H1 (cell line): ENCODE measurements around the gene ABHD4. TPM values are rescaled to one million over a fixed set of nuclear protein-coding genes. Genes with fewer than 3 reads are reported as not detected.

Source experiments
- CTCF ChIA-PET: fragments of 300-600 bp; sonication (Branson Sonifier 250); formaldehyde crosslinking; loops from one replicate; lab custom pipeline; 2021; ENCODE audit not compliant: partially characterized antibody; lab: Charles Lee
- POLR2A ChIA-PET: fragments of 300-600 bp; sonication (Branson Sonifier 250); formaldehyde crosslinking; loops from one replicate; lab custom pipeline; 2021; ENCODE audit warnings: inconsistent platforms; ENCODE audit not compliant: partially characterized antibody; lab: Charles Lee
- DNase-seq, 2 experiments: peaks; one replicate each; pipeline versions ENCODE4 v3.0.0 to v3.0.0-alpha.2; 2010 to 2022; ENCODE audit warnings: low spot score in 2 of 2, low read depth in 1 of 2, mixed read lengths in 1 of 2
- FAIRE-seq: peaks from 2 replicates; lab custom pipeline; 2011; peaks lifted over from hg19 to GRCh38; lab: Jason Lieb, UNC
- H2AFZ ChIP-seq: 2 replicates; pipeline ENCODE4 v1.8.1; 2012; ENCODE audit warnings: low read length, inconsistent platforms
- H2AK5ac ChIP-seq: 2 replicates; pipeline ENCODE4 v1.6.1; 2013; ENCODE audit warnings: low read depth, low read length
- H2BK120ac ChIP-seq: replicated peaks from 2 replicates; pipeline ENCODE3; 2013; ENCODE audit warnings: low read depth, low read length, inconsistent platforms
- H2BK12ac ChIP-seq: 2 replicates; pipeline ENCODE4 v1.6.1; 2013; ENCODE audit warnings: low read depth, low read length
- H2BK15ac ChIP-seq: 2 replicates; pipeline ENCODE4 v1.6.1; 2013; ENCODE audit warnings: low read length
- H2BK20ac ChIP-seq: 2 replicates; pipeline ENCODE4 v1.6.1; 2013; ENCODE audit warnings: low read length
- H2BK5ac ChIP-seq: 2 replicates; pipeline ENCODE4 v1.6.1; 2013; ENCODE audit warnings: low read depth, low read length
- H3K14ac ChIP-seq: 2 replicates; pipeline ENCODE4 v1.6.1; 2013; ENCODE audit warnings: inconsistent platforms; ENCODE audit not compliant: insufficient read length
- H3K18ac ChIP-seq: 2 replicates; pipeline ENCODE4 v1.6.1; 2013; ENCODE audit warnings: low read length; ENCODE audit errors: extremely low read depth
- H3K23ac ChIP-seq: 2 replicates; pipeline ENCODE4 v1.6.1; 2013; ENCODE audit warnings: inconsistent platforms; ENCODE audit not compliant: insufficient read length
- H3K23me2 ChIP-seq: 2 replicates; pipeline ENCODE4 v1.6.1; 2013; ENCODE audit warnings: low read depth, low read length
- H3K27ac ChIP-seq: 2 replicates; pipeline ENCODE4 v1.6.1; 2011; ENCODE audit warnings: low read depth, low read length, inconsistent platforms
- H3K27me3 ChIP-seq, 4 experiments: replicated peaks in 1 of 4; 1 replicate in 1 of 4; 2 replicates in 3 of 4; pipeline versions ENCODE4 v1.6.1 to v1.8.1; 2011 to 2013; ENCODE audit warnings: low read length in 3 of 4, mild to moderate bottlenecking in 3 of 4, inconsistent platforms in 2 of 4, mixed read lengths in 2 of 4, moderate library complexity in 1 of 4; ENCODE audit not compliant: control insufficient read depth in 3 of 4, insufficient read depth in 3 of 4; ENCODE audit errors: extremely low read depth in 1 of 4
- H3K36me3 ChIP-seq, 4 experiments: 2 replicates each; pipeline versions ENCODE4 v1.6.1 to v1.8.1; 2011 to 2013; ENCODE audit warnings: mild to moderate bottlenecking in 4 of 4, low read length in 3 of 4, moderate library complexity in 2 of 4, control low read depth in 1 of 4, inconsistent platforms in 1 of 4; ENCODE audit not compliant: insufficient read depth in 4 of 4, control insufficient read depth in 2 of 4
- H3K4ac ChIP-seq: replicated peaks from 2 replicates; pipeline ENCODE3; 2013; ENCODE audit warnings: low read length, low read depth, mixed read lengths, inconsistent platforms; ENCODE audit not compliant: insufficient read length
- H3K4me1 ChIP-seq, 4 experiments: replicated peaks in 1 of 4; 1 replicate in 1 of 4; 2 replicates in 3 of 4; pipeline versions ENCODE4 v1.6.1 to v1.8.1; 2011 to 2013; ENCODE audit warnings: low read length in 3 of 4, inconsistent platforms in 2 of 4, mixed read lengths in 1 of 4; ENCODE audit not compliant: insufficient read depth in 4 of 4, control insufficient read depth in 3 of 4
- H3K4me2 ChIP-seq, 2 experiments: 2 replicates each; pipeline versions ENCODE4 v1.6.1 to v1.8.1; 2011 to 2013; ENCODE audit warnings: low read depth in 2 of 2, low read length in 2 of 2, control low read depth in 1 of 2, inconsistent platforms in 1 of 2, mild to moderate bottlenecking in 1 of 2; ENCODE audit not compliant: insufficient read depth in 1 of 2
- H3K4me3 ChIP-seq, 4 experiments: fragments of 200-600, 300-600 bp in 1 of 4; sonication (generic), shearing (Covaris generic), sonication (Bioruptor Twin) in 1 of 4; 2 replicates each; pipeline versions ENCODE4 v1.5.1 to v1.8.1; 2011 to 2016; ENCODE audit warnings: low read length in 4 of 4, low read depth in 3 of 4, control low read depth in 2 of 4, inconsistent platforms in 2 of 4, mild to moderate bottlenecking in 2 of 4, mixed read lengths in 1 of 4, moderate library complexity in 1 of 4; ENCODE audit not compliant: insufficient read depth in 2 of 4; ENCODE audit errors: extremely low read depth in 1 of 4
- H3K56ac ChIP-seq: replicated peaks from 2 replicates; pipeline ENCODE3; 2013; ENCODE audit warnings: low read depth, mild to moderate bottlenecking, mixed read lengths, low read length, inconsistent platforms; ENCODE audit not compliant: insufficient read length
- H3K79me1 ChIP-seq: 2 replicates; pipeline ENCODE4 v1.6.1; 2013; ENCODE audit warnings: low read depth, low read length, control low read depth
- H3K79me2 ChIP-seq, 2 experiments: 2 replicates each; pipeline versions ENCODE4 v1.6.1 to v1.8.1; 2012 to 2013; ENCODE audit warnings: low read length in 2 of 2, mild to moderate bottlenecking in 2 of 2, inconsistent platforms in 1 of 2; ENCODE audit not compliant: insufficient read depth in 2 of 2, control insufficient read depth in 1 of 2
- H3K9ac ChIP-seq, 4 experiments: replicated peaks in 1 of 4; 1 replicate in 1 of 4; 2 replicates in 3 of 4; pipeline versions ENCODE4 v1.6.1 to v1.8.1; 2011 to 2013; ENCODE audit warnings: low read depth in 3 of 4, low read length in 3 of 4, control low read depth in 2 of 4, mild to moderate bottlenecking in 2 of 4, moderate library complexity in 2 of 4, inconsistent platforms in 1 of 4; ENCODE audit errors: extremely low read depth in 1 of 4
- H3K9me3 ChIP-seq, 2 experiments: 2 replicates each; pipeline versions ENCODE4 v1.6.1 to v1.8.1; 2012 to 2013; ENCODE audit warnings: mild to moderate bottlenecking in 2 of 2, moderate library complexity in 2 of 2, control low read depth in 1 of 2, inconsistent platforms in 1 of 2, low read depth in 1 of 2, low read length in 1 of 2, mixed read lengths in 1 of 2; ENCODE audit not compliant: insufficient read depth in 2 of 2
- H4K20me1 ChIP-seq, 2 experiments: replicated peaks in 1 of 2; 2 replicates each; pipeline versions ENCODE3 to v1.8.1; 2011 to 2013; ENCODE audit warnings: inconsistent platforms in 2 of 2, low read length in 2 of 2, mild to moderate bottlenecking in 1 of 2; ENCODE audit not compliant: insufficient read depth in 2 of 2, control insufficient read depth in 1 of 2
- H4K5ac ChIP-seq: 2 replicates; pipeline ENCODE4 v1.6.1; 2013; ENCODE audit warnings: low read length, low read depth, mixed read lengths, inconsistent platforms; ENCODE audit not compliant: insufficient read length
- H4K8ac ChIP-seq: 2 replicates; pipeline ENCODE4 v1.8.0; 2013; ENCODE audit warnings: mild to moderate bottlenecking, moderate library complexity, low read length, inconsistent platforms; ENCODE audit not compliant: insufficient read depth; ENCODE audit errors: extremely low read depth
- H4K91ac ChIP-seq: replicated peaks from 2 replicates; pipeline ENCODE3; 2013; ENCODE audit warnings: low read length, mixed read lengths, inconsistent platforms; ENCODE audit not compliant: insufficient read length
- CHD1 ChIP-seq: IDR thresholded peaks from 2 replicates; pipeline ENCODE4 v1.6.1; 2012; ENCODE audit warnings: low read depth, low read length, improper control_type of control experiment
- EGR1 ChIP-seq: IDR thresholded peaks from 2 replicates; pipeline ENCODE4 v1.6.1; 2011; ENCODE audit warnings: low read depth, low read length, borderline replicate concordance
- EP300 ChIP-seq, 2 experiments: IDR thresholded peaks; 1 replicate in 1 of 2; 2 replicates in 1 of 2; pipeline ENCODE4 v1.6.1; 2011 to 2012; ENCODE audit warnings: low read depth in 2 of 2, low read length in 2 of 2, mild to moderate bottlenecking in 2 of 2, borderline replicate concordance in 1 of 2, inconsistent platforms in 1 of 2, moderate library complexity in 1 of 2
- GTF2F1 ChIP-seq: IDR thresholded peaks from 2 replicates; pipeline ENCODE4 v1.6.1; 2012; ENCODE audit warnings: low read depth, low read length, improper control_type of control experiment, borderline replicate concordance
- HDAC2 ChIP-seq, 2 experiments: fragments of 300-600 bp in 1 of 2; sonication (generic) in 1 of 2; IDR thresholded peaks; 2 replicates each; pipeline ENCODE4 v1.6.1; 2011 to 2012; ENCODE audit warnings: low read depth in 2 of 2, low read length in 2 of 2, mild to moderate bottlenecking in 2 of 2, moderate library complexity in 2 of 2, borderline replicate concordance in 1 of 2, inconsistent platforms in 1 of 2
- KDM1A ChIP-seq: fragments of 200-600, 300-600 bp; sonication (generic); IDR thresholded peaks from 2 replicates; pipeline ENCODE4 v1.7.1; 2016; ENCODE audit warnings: mild to moderate bottlenecking, low read length, borderline replicate concordance
- TBP ChIP-seq: IDR thresholded peaks from 2 replicates; pipeline ENCODE4 v1.6.1; 2011; ENCODE audit warnings: low read depth, low read length, improper control_type of control experiment
- WGBS, 2 experiments: shearing (Covaris generic) in 1 of 2; methylation state at CpG; one replicate each; pipeline versions ENCODE4 v1.1.6 to v1.1.7; 2013 to 2015; ENCODE audit warnings: low lambda C conversion rate in 2 of 2, mixed read lengths in 2 of 2, inconsistent platforms in 1 of 2, low coverage in 1 of 2, missing lambda C conversion rate in 1 of 2; ENCODE audit not compliant: insufficient replicate concordance in 2 of 2, insufficient coverage in 1 of 2, insufficient read length in 1 of 2; ENCODE audit errors: extremely low coverage in 1 of 2, missing lambda C conversion rate in 1 of 2; 5-methylcytosine and 5-hydroxymethylcytosine counted together
- polyA plus RNA-seq, 7 experiments: library from polyadenylated mRNA; depleted of rRNA in 3 of 7; stranded (reverse) in 5 of 7; unstranded in 2 of 7; fragments of >200 nt in 5 of 7; fragments of 200-250 nt in 2 of 7; gene quantifications; 1 replicate in 5 of 7; 2 replicates in 1 of 7; 4 replicates in 1 of 7; pipeline versions ENCODE4 v1.2.1 to v1.2.3, GENCODE V29; 2011 to 2013; ENCODE audit warnings: missing spikeins in 2 of 7, mixed read lengths in 2 of 7
- total RNA-seq: library from RNA; stranded (reverse); fragmentation: NEBNext Ultra II Directional; extraction: Animal tissue kit (Norgen Biotek cat#: 25700); gene quantifications from 2 replicates; pipeline ENCODE4 v1.2.1, GENCODE V29; 2021
- TF ChIP-seq, protein P1 (sequence below): IDR thresholded peaks from 2 replicates; pipeline ENCODE4 v1.6.1; 2011; ENCODE audit warnings: low read depth, mild to moderate bottlenecking, low read length; ENCODE audit not compliant: insufficient read depth

ABHD4 gene
- total and polyA plus RNA-seq, 2 of the 8 experiments (the other 6 are each of a cell fraction or from before 2014, with no cell fraction given), result 32.4 to 42.9 TPM

DNA sequence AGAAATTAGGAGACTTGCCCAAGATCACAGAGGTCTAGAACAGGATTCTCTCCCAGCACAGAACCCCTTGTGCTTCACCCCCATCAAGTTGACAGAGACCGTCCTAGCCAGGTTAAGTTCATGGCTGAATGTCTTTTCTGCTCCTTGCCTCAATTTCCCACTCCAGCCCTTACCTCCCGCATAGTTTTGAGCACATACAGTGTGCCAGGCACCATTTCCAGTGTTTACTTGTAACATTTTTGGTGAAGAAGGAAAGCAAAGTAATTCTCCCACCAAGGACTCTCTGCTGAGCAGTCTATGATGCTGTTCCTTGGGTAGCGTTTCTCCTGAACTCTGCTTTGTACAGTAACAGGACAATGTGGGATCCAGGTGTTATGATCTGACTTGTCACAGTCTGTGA, 1.2 kb downstream of the ABHD4 start:
- FAIRE-seq, result no peak
- WGBS, 2 experiments, result 95% methylated on average over 3 of the region's 3 CpGs; no CpG with 5 or more reads in 1 of the 2 experiments

More for the DNA sequence above, 1.2 kb downstream of the ABHD4 start:
- H3K36me3 ChIP-seq, result peaks cover 6 to 24% (median 21%) of the 10 kb centered on the region in 4 experiments
- H2BK12ac ChIP-seq, result peak overlapping the region; percentile 52; the same call in 1 of the 2 replicates
- no peak overlapping the region for H2AFZ ChIP-seq
- CTCF ChIA-PET, result interaction anchor here (0.8 to 5.2 kb wide), 15 partner anchors 8 to 272 kb away, joined by 3 to 29 read pairs (median 4); partner anchors contain the start of genes DAD1 and LRP10
- H3K79me2 ChIP-seq, result peaks cover 3 to 17% of the 10 kb centered on the region in 2 experiments
- H2BK120ac ChIP-seq, result no peak overlapping the region
- H3K23ac ChIP-seq, result no peak overlapping the region
- peaks cover 4% of the 10 kb centered on the region; the same call in 1 of the 2 replicates for H3K23me2 ChIP-seq
- H4K20me1 ChIP-seq, result peaks cover 0 to 4% of the 10 kb centered on the region in 2 experiments
- POLR2A ChIA-PET, result interaction anchor here (0.8 to 2.7 kb wide), 8 partner anchors 10 to 224 kb away, joined by 3 to 22 read pairs (median 3); partner anchors contain the start of gene DAD1
- H3K9me3 ChIP-seq, result no peaks in the 10 kb centered on the region
- H3K4ac ChIP-seq, result peak overlapping the region; percentile 6
- H2BK5ac ChIP-seq, result no peak overlapping the region
- no peak overlapping the region for H2BK20ac ChIP-seq
- H3K9ac ChIP-seq, result peak overlapping the region in 3 of 4 experiments; percentile 63 to 84 (median 82); a peak in 5 of 7 replicates
- no peak for DNase-seq
- H3K18ac ChIP-seq, result no peak overlapping the region
- H3K27me3 ChIP-seq, result no peaks in the 10 kb centered on the region
- H3K4me1 ChIP-seq, result peaks cover 0 to 10% (median 6%) of the 10 kb centered on the region in 4 experiments; a peak in 4 of 7 replicates
- peaks cover 3% of the 10 kb centered on the region; the same call in 1 of the 2 replicates for H3K79me1 ChIP-seq
- no peak overlapping the region for H4K5ac ChIP-seq
- H4K91ac ChIP-seq, result no peak overlapping the region
- H2BK15ac ChIP-seq, result no peak overlapping the region; the same call in 1 of the 2 replicates
- no peak overlapping the region for H4K8ac ChIP-seq
- H2AK5ac ChIP-seq, result no peak overlapping the region
- no peak for TF ChIP-seq HDAC2 (IDR thresholded peaks at IDR 0.05; ENCODE audit: borderline replicate concordance in 1 of 2, low read depth in 2 of 2, low read length in 2 of 2)
- TF ChIP-seq EGR1, result no peak
- no peak for TF ChIP-seq TBP
- TF ChIP-seq, protein P1, sequence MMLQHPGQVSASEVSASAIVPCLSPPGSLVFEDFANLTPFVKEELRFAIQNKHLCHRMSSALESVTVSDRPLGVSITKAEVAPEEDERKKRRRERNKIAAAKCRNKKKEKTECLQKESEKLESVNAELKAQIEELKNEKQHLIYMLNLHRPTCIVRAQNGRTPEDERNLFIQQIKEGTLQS, result no peak
- no peak for TF ChIP-seq GTF2F1
- no peak for TF ChIP-seq CHD1
- no peak for TF ChIP-seq KDM1A
- no peak for TF ChIP-seq EP300 (IDR thresholded peaks at IDR 0.05; ENCODE audit: borderline replicate concordance in 1 of 2, low read depth in 2 of 2, low read length in 2 of 2)
- H3K4me2 ChIP-seq, result peak overlapping the region; percentile 67 to 79
- peak overlapping the region; percentile 68 to 99 (median 84); a peak in 6 of 8 replicates for H3K4me3 ChIP-seq
- H3K56ac ChIP-seq, result no peak overlapping the region
- peak overlapping the region; percentile 20; the same call in 1 of the 2 replicates for H3K27ac ChIP-seq
- H3K14ac ChIP-seq, result no peak overlapping the region
